Caco-2 (cell line): ENCODE data around the gene POU2AF2. TPM values are rescaled to one million over a fixed set of nuclear protein-coding genes. Genes with fewer than 3 reads are reported as not detected.
A peak's percentile ranks its signal among the peaks of the same experiment; 100 is the strongest.

ENCODE experiments used
- BruUV-seq: library from RNA; stranded (reverse); fragments of 400-500 nt; replicated peaks from 2 replicates; lab custom pipeline; 2021; lab: Mats Ljungman, UMichigan
- CTCF ChIA-PET: fragments of 300-600 bp; sonication (Branson Sonifier 250); formaldehyde crosslinking; loops from one replicate; lab custom pipeline; 2022; ENCODE audit warnings: antibody characterized with exemption; lab: Charles Lee
- POLR2A ChIA-PET: fragments of 300-600 bp; sonication (Branson Sonifier 250); formaldehyde crosslinking; loops from one replicate; lab custom pipeline; 2022; ENCODE audit warnings: antibody characterized with exemption; lab: Charles Lee
- DNase-seq, 2 experiments: peaks; one replicate each; pipeline versions ENCODE4 v3.0.0 to v3.0.0-alpha.2; 2020 to 2022
- H3K27me3 ChIP-seq: replicated peaks from 2 replicates; pipeline ENCODE4 v1.6.0; 2011; ENCODE audit warnings: low read length; ENCODE audit not compliant: control insufficient read depth, insufficient read depth
- H3K36me3 ChIP-seq: 2 replicates; pipeline ENCODE4 v1.5.1; 2011; ENCODE audit warnings: low read length; ENCODE audit not compliant: control insufficient read depth, insufficient read depth
- H3K4me1 ChIP-seq: fragments of 250-450 bp; sonication (Bioruptor Pico); 2 replicates; pipeline ENCODE4 v1.5.1; 2020; ENCODE audit warnings: mild to moderate bottlenecking
- H3K4me3 ChIP-seq: 2 replicates; pipeline ENCODE4 v1.5.1; 2011; ENCODE audit warnings: low read depth, mild to moderate bottlenecking, control low read depth, low read length
- H3K9me3 ChIP-seq: fragments of 250-450 bp; sonication (Bioruptor Pico); 2 replicates; pipeline ENCODE4 v1.5.1; 2020; ENCODE audit warnings: mild to moderate bottlenecking, moderate library complexity
- H3K27ac Mint-ChIP-seq: one replicate; pipeline ENCODE4 v1.8.0; 2022; ENCODE audit warnings: mixed read lengths; ENCODE audit not compliant: unreplicated experiment
- H3K27me3 Mint-ChIP-seq: one replicate; pipeline ENCODE4 v1.8.0; 2022; ENCODE audit warnings: mixed read lengths; ENCODE audit not compliant: insufficient read depth, unreplicated experiment
- H3K36me3 Mint-ChIP-seq: one replicate; pipeline ENCODE4 v1.8.0; 2022; ENCODE audit warnings: mild to moderate bottlenecking, mixed read lengths; ENCODE audit not compliant: insufficient read depth, unreplicated experiment
- H3K4me1 Mint-ChIP-seq: one replicate; pipeline ENCODE4 v1.8.0; 2022; ENCODE audit warnings: low read depth, mixed read lengths; ENCODE audit not compliant: unreplicated experiment
- H3K4me3 Mint-ChIP-seq: one replicate; pipeline ENCODE4 v1.8.0; 2022; ENCODE audit warnings: mild to moderate bottlenecking, moderate library complexity, mixed read lengths; ENCODE audit not compliant: unreplicated experiment
- H3K9me3 Mint-ChIP-seq: one replicate; pipeline ENCODE4 v1.8.0; 2022; ENCODE audit warnings: mixed read lengths; ENCODE audit not compliant: unreplicated experiment
- intact Hi-C: fragments of 100-400 bp; cut with micrococcal nuclease; formaldehyde crosslinking; loops from one replicate; pipeline ENCODE4 v1.10.0; 2022; ENCODE audit not compliant: unreplicated experiment
- total RNA-seq: library from RNA; stranded (reverse); gene quantifications from 2 replicates; pipeline ENCODE4 v1.2.3, GENCODE V29; 2022
- TF ChIP-seq, protein P1 (sequence below), 2 experiments: fragments of 200-600 bp in 1 of 2; IDR thresholded peaks; 1 replicate in 1 of 2; 2 replicates in 1 of 2; pipeline versions ENCODE4 v1.5.1 to v1.8.0; 2011 to 2022; ENCODE audit warnings: antibody characterized with exemption in 1 of 2, control low read depth in 1 of 2, inconsistent platforms in 1 of 2, low read depth in 1 of 2, low read length in 1 of 2, mild to moderate bottlenecking in 1 of 2, moderate library complexity in 1 of 2; ENCODE audit not compliant: insufficient read depth in 1 of 2, severe bottlenecking in 1 of 2, unreplicated experiment in 1 of 2

Gene POU2AF2
- total RNA-seq, 1 experiment from 2014 or later: not detected

DNA sequence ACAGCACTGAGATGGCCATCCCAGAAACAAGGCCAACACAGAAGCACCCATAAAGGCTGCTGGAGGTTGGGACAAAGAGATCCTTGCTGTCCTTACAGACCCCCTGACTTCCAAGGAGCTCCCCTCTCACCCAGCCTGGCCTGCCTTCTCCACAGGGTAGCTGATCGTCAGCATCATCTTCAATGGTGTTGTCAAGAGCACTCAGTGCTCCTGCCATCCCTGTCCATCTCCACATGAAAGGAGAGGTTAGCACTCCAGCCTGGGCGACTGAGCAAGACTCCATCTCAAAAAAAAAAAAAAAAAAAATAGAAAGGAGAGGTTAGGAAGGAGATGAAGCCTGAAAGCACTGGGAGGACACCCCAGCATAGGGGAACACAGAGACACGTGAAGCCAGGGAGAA is 50.7 kb downstream of the POU2AF2 start:
- POLR2A ChIA-PET: interaction anchor here (0.6 kb wide), 1 partner anchor 64 kb away, joined by 3 read pairs; no protein-coding TSS in a partner anchor
- H3K9me3 ChIP-seq: peaks cover 4% of the 10 kb centered on the region; the same call in 1 of the 2 replicates
- BruUV-seq: no TSS peak
- DNase-seq: no peak
- CTCF ChIA-PET: interaction anchor here (0.7 kb wide), 1 partner anchor 8 kb away, joined by 4 read pairs; no protein-coding TSS in a partner anchor
- Mint-ChIP-seq H3K4me3 (no peak overlapping the region), H3K4me1 (peaks cover 18% of the 10 kb centered on the region), H3K27ac (peak overlapping the region; percentile 14), H3K36me3 (peaks cover 4% of the 10 kb centered on the region), H3K9me3 (no peaks in the 10 kb centered on the region), H3K27me3 (no peaks in the 10 kb centered on the region)
- H3K4me3 ChIP-seq: no peak overlapping the region
- H3K27me3 ChIP-seq: no peaks in the 10 kb centered on the region
- H3K4me1 ChIP-seq: peaks cover 10% of the 10 kb centered on the region
- H3K36me3 ChIP-seq: no peaks in the 10 kb centered on the region
- intact Hi-C loops: no loop called here
- TF ChIP-seq, protein P1, sequence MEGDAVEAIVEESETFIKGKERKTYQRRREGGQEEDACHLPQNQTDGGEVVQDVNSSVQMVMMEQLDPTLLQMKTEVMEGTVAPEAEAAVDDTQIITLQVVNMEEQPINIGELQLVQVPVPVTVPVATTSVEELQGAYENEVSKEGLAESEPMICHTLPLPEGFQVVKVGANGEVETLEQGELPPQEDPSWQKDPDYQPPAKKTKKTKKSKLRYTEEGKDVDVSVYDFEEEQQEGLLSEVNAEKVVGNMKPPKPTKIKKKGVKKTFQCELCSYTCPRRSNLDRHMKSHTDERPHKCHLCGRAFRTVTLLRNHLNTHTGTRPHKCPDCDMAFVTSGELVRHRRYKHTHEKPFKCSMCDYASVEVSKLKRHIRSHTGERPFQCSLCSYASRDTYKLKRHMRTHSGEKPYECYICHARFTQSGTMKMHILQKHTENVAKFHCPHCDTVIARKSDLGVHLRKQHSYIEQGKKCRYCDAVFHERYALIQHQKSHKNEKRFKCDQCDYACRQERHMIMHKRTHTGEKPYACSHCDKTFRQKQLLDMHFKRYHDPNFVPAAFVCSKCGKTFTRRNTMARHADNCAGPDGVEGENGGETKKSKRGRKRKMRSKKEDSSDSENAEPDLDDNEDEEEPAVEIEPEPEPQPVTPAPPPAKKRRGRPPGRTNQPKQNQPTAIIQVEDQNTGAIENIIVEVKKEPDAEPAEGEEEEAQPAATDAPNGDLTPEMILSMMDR (IDR thresholded peaks at IDR 0.05; ENCODE audit: insufficient read depth in 1 of 2, low read depth in 1 of 2, low read length in 1 of 2, severe bottlenecking in 1 of 2, unreplicated experiment in 1 of 2): no peak

DNA sequence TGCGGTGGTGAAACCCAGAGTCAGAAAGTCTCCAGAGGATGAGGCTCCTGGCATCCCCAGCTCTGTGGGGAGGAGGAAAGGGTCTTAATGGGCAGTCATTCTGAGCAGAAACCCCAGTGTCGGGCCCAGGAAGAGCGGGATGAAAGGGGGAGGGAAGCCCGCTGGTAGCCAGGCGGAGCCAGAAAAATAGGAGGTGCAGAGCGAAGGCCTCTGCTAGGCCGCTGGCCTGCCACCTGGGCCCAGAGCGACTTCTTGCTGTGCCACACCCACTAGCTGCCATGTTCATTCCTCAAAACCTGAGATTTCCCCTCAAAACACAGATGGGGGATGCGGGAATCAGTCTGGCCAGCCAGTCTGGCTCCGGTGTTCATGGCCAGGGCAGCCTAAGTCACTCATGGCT is 52.2 kb downstream of the POU2AF2 start:
- BruUV-seq: no TSS peak

DNA sequence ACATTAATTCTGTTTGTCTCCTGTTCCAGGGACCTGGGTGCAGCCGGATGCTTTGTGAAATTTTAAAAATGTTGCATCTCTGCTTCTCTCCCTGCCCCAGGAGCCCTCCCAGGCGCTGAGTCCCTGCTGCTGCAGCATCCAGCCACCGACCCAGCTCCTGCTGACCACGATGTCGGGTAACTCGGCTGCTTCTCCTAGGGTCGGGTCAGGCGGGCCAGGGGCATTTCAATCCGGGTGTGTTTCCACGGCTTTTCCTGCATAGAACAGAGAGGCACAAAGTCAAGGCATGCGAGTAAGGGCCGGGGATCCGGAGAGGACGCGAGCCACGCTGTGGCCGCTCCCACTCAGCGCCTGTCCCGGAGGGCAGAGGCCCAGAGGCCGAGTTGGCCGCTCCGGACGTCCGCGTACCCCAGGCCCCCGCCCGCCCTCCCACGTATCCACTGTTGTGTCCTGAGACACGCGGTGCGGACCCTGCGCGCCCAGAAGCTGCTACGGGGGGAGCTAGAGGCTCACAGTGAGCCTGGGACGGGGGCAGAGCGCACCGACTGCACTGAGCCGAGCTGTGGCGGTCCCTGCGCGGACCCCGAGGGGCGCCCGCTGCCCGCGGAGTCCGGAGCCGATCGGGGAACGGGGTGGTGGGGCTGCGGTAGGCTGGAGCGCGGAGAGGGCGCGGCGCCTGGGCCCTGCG is 53.0 kb downstream of the POU2AF2 start, which contains the start of gene POU2AF3:
Gene POU2AF3, plus strand, starts transcription at position 134 of the 688 bp plus-strand sequence. Its CDS starts 36 bp downstream, at position 170.
- POLR2A ChIA-PET: no interaction called here
- Mint-ChIP-seq H3K4me1 (peaks cover 33% of the 10 kb centered on the region), H3K9me3 (no peaks in the 10 kb centered on the region), H3K27ac (peak within 1 kb of the TSS; percentile 72), H3K4me3 (peak within 1 kb of the TSS; percentile 82), H3K36me3 (peaks cover 4% of the 10 kb centered on the region), H3K27me3 (no peaks in the 10 kb centered on the region)
- DNase-seq: no peak
- TF ChIP-seq, protein P1 (IDR thresholded peaks at IDR 0.05; ENCODE audit: insufficient read depth in 1 of 2, low read depth in 1 of 2, low read length in 1 of 2, severe bottlenecking in 1 of 2, unreplicated experiment in 1 of 2): no peak
- Histone ChIP-seq H3K4me3 (peak within 1 kb of the TSS; percentile 76), H3K36me3 (no peaks in the 10 kb centered on the region), H3K9me3 (peaks cover 4% of the 10 kb centered on the region; the same call in 1 of the 2 replicates), H3K27me3 (no peaks in the 10 kb centered on the region), H3K4me1 (peaks cover 30% of the 10 kb centered on the region)
- no TSS peak for BruUV-seq
- intact Hi-C loops: loop anchor here (1.0 kb wide), 4 partner anchors 15 to 125 kb away; no protein-coding TSS in a partner anchor
- CTCF ChIA-PET: interaction anchor here (0.6 to 2.1 kb wide), 8 partner anchors 15 to 715 kb away, joined by 3 to 12 read pairs (median 5); no protein-coding TSS in a partner anchor

More for the DNA sequence above, 52.2 kb downstream of the POU2AF2 start:
- ChIA-PET POLR2A (no interaction called here), CTCF (interaction anchor here (2.1 kb wide), 1 partner anchor 125 kb away, joined by 12 read pairs; no protein-coding TSS in a partner anchor)
- H3K4me3 ChIP-seq: no peak overlapping the region
- Mint-ChIP-seq H3K9me3 (no peaks in the 10 kb centered on the region), H3K4me1 (peaks cover 24% of the 10 kb centered on the region), H3K36me3 (peaks cover 4% of the 10 kb centered on the region), H3K27me3 (no peaks in the 10 kb centered on the region), H3K27ac (no peak overlapping the region), H3K4me3 (peak overlapping the region; percentile 82)
- H3K4me1 ChIP-seq: peaks cover 22% of the 10 kb centered on the region
- DNase-seq: no peak
- no peaks in the 10 kb centered on the region for H3K36me3 ChIP-seq
- no peaks in the 10 kb centered on the region for H3K27me3 ChIP-seq
- intact Hi-C loops: no loop called here
- TF ChIP-seq, protein P1 (IDR thresholded peaks at IDR 0.05; ENCODE audit: insufficient read depth in 1 of 2, low read depth in 1 of 2, low read length in 1 of 2, severe bottlenecking in 1 of 2, unreplicated experiment in 1 of 2): no peak
- peaks cover 4% of the 10 kb centered on the region; the same call in 1 of the 2 replicates for H3K9me3 ChIP-seq
